GM18867 (cell line): Measurements from ENCODE around the gene WDR1.

Source experiments
- ATAC-seq: cut with Tn5 transposase; IDR thresholded peaks from one replicate; pipeline ENCODE4 v1.9.1; 2021; ENCODE audit warnings: mild to moderate bottlenecking, moderate library complexity; ENCODE audit not compliant: unreplicated experiment

The WDR1 gene

DNA sequence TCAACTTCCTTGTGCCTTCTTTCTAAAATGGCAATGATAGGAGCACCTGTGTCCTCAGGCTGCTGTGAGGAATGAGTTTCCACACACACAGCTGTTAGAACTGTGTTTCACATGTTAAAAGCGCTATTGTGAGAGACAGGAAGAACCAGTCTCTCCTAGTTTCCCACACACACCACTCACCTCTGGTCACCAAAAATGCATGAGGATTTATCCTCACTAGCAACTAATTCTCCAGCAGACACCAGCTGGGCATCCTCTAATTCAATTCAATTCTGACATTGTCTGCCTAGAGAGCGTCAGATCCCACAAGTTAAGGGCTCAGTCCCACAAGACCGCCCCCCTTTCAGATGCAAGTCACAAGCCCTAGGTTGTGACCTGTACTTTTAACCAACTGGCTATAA, 66.3 kb downstream of the WDR1 start:
- no peak for ATAC-seq

DNA sequence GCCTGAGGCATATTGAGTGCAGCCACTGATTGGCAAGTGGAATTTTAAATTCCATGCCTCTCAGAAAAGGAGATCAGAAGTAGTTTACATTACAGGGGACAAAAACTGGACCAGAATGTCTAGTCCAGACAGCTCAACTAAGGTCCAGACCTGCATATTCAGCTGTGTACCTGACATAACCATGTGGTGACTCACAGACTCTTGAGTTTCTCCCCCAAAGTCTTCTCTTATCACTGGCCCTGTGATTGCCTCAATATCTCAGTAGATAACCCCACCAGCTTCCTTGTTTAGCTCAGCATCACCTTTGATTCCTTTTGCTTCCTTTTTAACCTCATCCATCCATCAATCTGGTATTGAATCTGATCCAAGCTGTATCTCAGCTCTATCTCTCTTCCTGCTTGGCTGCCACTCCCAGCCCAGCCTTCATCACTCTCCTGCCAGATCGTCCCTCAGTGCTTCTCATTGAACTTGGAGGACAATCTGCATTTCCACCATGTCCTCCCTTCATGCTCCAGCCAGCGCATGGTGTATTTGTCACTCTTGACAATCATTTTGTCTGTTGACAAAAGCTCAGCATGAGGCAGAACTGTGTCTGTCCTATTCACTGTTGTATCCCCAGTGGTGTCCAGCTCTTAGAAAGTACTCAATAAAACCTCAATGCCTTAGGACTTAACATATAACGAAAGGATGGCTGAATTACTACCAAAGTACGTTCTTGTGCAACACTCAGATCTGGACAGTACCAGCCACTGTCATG, 67.5 kb downstream of the WDR1 start:
- no peak for ATAC-seq

DNA sequence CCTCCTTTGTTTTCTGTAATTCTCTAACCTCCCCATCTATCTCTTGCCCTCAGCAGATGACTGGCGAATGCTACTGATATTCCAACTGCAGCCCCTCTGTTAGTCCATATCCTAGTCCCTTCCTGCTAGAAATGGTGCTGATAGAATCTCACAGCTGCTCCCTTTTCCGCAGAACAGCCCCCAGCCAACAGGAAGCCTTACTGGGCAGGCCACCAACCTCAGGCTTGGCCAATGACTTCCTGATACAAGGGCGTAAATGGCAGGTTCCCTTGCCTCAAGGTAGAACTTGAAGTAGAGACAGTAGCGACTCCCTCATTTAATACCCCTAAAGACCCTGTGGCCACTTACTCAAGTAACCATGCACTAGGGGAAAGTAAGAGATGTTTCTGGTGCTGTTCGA, 68.6 kb downstream of the WDR1 start:
- ATAC-seq = no peak

DNA sequence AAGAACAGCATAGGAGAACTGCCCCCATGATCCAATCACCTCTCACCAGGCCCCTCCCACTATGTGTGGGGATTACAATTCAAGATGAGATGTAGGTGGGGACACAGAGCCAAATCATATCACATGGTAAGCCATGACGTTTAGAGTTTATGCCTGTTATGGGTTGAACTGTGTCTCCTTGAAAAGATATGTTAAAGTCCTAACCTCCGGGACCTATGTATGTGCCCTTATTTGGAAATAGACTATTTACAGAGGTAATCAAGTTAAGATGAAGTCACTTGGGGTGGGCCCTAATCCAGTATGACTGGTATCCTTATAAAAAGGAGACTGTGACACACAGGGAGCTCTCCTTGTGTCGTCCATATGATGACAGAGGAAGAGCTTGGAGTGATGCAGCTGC, 70.1 kb downstream of the WDR1 start:
- ATAC-seq = no peak

DNA sequence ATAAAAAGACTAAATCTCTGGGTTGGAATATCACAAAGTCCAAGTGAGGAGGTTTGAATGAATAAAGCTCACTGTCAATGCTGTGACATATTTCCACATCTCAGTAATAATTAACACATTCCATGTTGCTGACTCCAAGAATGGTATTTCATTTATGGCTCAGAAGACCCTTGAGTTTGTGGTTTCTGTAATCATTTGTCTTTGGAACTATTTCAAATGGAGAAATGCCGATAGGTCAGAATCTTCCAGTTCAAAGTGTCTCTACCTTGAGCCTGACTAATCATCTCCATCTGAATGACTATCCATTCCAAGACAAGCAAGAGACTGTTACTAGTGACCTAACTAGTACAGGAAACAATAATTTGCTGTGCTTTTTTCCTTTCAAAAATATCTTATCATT, 71.1 kb downstream of the WDR1 start:
- ATAC-seq = no peak

DNA sequence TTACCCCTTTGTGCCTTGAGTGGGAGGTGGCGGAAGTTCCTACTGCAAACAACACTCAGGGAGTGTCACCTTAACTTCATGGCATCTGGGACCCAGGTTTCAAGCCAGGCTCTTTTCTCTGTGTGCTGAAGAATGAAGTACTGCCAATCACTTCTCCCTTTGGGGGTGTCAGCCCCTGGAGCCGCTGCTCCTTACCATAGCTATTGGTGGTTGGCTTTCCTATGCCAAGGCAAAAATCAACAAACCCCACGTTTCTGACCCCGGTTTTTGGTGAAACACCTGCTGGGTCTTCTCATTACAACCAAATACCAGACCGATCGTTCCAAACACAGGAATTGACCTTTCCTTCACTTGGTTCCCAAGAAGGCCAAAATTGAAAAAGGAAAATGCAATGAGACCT, 75.6 kb downstream of the WDR1 start:
- ATAC-seq = no peak

DNA sequence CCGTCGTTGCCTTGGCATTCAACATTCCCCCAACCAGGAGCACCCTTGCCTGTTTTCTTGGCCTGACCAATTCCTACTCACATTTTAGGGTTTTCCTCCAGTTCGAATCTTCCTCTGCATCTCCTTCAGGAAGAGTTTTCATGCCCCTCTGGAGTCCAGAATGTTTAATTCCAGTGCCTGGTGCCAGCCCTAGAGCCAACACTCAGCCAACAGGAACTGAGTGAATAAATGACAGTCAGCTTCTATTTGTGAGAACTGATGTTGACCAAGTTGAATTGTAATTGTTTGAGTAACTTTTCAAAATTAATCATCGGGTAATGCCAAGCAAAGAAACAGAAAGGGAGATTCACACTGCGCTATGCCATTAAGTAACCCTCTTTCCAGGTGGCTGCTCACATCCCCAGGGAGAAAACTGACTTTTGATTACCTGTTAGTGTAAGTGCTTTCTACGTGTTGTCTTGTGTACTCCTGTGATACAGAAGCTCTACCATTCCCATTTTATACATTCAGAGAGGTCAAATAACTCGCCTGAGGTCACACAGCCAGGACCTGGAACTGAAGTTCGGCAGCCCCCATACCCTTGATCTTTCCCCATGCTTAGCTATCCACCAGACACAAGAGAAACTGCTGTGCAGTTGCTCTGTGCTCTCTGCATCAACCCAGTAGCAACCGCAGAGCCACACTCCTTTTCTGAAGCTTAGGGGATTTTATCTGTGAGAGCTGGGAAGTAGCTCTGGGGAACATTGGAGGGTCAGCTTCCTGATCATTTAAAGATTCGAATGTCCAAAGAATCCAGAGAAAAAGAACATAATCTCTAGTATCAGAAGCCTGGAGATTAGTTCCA, 76.3 kb downstream of the WDR1 start:
- no peak for ATAC-seq

DNA sequence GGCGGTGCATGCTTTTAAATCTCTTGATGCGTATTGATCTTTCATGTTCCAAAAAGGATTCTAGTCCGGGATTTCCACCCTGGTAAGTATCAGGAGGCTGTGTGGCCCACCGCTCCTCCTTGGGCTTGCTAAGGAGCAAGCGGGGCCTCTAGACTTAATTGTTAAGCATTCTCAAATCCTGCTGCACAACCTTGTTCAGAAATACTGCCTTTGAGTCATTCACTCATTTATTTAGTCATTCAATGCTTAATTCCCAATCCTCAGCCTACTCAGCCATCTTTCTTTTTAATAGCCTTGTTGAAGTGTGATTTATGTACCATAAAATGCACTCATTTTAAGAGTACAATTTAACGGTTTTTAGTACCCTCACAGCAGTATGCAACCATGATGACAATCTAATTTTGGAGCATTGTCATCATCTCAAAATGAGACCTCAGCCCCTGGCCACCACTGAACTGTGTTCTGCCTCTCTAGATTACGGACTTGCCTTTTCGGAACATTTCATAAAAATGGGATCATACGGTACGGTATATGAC, 79.7 kb downstream of the WDR1 start:
- no peak for ATAC-seq

DNA sequence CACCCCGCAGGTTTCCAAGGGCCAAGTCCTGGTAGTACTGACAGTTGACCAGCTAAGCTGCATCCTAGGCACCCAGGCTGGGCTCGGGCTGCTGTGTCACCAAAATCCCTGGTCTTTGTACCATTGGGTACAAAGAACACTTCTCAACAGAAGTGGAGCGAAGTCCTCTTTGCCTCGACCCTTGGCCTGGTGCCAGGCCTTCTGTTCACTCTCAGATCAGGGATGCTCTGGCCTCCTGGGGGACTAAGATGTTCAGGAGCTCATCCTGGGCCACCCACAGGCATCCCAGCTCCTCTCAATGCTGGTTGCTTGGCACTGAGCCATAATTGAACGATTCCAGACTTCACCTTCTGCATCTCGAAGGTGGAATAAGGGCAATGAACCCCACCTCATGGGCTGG, 81.5 kb downstream of the WDR1 start:
- ATAC-seq = no peak

DNA sequence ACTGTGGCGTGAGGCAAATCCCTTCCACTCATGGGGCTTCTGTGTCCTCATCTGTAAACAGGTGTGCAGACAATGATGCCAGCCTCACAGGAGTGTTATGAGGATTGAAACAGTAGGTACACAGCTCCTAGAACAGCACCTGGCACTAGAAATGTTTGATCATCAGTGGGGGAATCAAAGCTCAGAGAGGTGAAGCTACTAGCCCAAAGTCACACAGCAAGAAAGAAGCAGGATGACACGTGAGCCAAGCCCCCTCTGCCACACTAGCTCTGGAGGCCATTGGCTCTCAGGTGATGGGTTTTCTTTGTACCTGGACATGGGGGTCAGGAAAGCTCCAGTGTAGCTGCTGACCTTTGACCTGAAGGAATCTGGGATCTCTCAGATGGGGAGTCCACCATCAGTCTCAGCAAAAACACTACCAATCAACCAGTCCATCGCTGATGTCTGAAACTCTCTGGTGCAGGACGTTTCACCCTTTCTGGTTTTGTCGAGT, 81.9 kb downstream of the WDR1 start:
- no peak for ATAC-seq

DNA sequence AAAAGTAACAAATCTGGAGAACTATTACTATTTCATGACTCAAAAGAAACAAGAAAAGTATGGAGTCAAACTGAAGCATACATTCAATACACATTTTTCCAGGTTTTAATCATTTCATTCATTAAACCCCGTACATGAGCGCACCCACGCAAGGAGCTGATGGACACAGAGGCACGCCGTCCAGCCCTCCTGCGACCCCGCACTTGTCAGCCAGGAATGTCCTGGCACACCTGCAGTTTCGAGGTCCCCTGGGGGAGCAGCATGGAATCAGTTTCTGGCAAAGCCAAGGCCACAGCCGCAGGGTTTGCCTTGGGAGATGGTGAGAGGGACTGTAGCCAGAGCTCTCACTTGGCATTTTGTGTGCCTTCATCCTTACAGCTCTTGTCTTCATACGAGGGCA, 82.5 kb downstream of the WDR1 start:
- no peak for ATAC-seq

DNA sequence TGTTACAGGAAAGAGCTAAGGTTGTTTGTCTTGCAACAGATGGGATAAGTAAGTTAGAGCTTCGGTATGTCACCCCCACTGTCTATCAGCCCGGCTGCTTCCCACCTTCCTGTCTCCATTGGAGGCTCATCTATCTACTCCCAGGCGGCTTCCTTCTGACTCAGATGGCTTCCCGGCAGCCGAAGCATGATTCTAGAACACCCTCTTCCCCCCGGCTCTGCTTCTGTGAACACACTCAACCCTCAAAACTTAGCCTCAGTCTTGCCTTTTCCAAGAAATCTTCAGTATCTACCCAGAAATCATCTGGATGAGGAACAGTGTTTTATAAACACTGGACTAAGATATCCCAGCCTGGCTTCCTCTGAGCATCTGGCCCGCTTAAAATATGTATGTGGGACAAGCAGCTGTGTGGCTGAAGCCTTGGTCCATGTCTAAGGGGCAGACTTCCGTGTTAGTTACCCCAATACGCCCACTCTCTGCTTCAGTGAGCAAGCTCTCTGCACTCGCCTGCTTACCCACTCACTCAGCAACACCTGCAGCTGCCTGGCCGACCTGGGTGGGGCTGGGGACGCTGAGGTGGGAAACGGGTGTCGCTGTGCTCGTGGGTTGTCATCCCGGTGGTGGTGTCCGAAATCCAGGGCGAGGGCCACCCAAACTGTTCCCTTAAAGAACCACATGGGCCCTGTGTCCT, 83.3 kb downstream of the WDR1 start:
- peak; percentile 69 for ATAC-seq

DNA sequence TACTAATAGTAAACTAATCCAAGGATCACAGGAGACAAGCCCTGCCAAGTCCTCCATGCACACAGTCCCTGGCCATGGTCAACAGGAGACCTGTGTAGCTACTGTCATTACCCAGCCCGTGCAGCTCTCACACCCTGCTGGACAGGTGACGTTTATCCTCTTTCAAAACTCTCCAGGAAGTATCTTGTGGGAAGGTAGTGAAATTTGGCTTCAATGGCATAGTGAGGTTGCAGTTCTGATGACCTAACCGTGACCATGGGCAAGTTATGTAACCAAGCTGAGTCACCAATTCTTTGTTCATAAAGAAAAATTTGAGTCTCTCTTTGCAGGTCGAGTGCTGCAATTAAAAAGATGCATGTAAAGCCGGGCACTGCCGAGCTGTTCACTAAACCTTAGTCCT, 84.0 kb downstream of the WDR1 start:
- ATAC-seq = no peak

DNA sequence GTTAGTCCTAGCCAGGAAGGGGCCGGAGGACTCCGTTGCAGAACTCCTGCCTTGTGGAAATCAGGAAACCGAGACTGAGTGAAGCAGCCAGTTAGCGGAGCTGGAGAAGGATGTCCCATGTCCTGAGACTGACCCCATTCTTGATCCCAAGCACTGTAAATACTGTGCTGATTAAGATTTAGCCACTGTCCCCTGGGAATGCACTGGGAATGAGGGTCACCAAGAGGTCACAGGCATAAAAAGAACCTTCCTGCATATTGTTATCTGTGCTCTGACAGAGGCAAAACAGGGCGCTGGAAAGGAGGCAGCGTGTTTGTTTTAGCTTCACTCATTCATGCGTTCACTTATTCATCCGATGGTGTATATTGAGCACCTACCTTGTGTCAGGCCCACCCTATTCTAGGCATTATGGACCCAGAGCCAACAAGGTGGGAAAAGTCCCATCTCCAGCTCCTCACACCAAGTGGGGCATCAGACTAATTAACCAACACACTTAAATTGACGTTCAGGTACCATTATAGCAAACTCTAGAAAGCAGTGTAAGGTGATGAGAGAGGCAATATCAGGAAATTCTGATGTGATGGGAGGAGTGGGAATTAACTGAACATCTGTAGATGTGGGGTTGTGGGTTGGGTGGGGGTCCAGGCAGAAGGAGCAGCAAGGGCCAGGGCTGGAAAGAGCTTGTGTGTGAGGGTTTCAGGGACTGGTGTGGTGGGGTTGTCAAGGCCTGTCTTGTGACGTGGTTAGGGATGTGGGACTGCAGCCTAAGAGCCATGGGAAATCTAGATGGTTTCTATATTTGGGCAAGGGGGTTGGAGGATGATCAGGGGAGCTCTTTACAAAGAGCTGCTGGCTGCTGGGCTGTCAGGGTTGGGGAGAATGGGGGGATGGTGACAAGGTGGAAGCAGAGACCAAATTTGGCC, 84.7 kb downstream of the WDR1 start:
- no peak for ATAC-seq

DNA sequence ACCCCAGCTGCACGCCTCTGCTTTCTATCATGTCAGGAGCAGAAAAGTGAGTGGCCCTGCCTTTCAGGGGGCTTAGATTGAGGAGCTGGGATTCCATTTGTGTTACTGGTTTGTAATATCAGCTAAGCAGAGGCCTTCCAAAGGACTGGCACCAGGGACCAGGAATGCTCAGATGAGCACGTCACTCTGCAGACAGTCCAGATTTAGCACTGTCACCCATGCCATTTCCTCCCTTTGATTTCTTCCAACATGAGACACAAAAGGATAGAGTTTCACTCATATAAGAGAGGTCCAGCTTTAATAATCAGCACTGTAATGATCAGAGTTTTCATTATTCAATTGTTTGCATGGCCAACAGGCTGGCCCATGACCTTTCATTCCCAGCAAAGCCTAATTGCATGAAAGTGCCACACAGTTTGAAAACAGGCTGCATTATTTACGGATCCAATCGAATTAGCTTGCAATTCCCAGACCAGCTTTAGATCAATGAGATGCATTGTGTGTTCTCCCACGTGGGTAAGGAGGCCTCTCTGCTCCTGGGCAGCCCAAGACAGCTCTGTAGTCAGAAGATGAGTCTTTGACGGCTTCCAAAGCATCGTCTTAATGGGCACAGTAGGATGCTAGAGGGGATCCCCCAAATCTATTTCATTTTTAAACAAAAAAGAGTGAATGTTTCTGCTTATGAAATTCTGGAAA, 85.5 kb downstream of the WDR1 start:
- ATAC-seq = no peak

DNA sequence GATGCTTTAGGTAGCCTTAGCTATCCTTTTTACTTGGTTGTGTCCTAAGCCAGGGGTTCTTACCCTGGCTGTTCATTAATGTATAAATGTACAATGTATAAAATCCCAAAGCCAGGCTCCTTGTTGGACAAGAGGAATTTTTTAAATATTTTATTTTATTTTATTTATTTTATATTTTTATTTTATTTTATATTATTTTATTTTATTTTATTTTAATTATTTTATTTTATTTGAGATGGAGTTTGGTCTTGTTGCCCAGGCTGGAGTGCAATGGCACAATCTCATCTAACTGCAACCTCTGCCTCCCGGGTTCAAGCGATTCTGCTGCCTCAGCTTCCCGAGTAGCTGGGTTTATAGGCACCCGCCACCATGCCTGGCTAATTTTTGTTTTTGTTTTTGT, 87.2 kb downstream of the WDR1 start:
- no peak for ATAC-seq

DNA sequence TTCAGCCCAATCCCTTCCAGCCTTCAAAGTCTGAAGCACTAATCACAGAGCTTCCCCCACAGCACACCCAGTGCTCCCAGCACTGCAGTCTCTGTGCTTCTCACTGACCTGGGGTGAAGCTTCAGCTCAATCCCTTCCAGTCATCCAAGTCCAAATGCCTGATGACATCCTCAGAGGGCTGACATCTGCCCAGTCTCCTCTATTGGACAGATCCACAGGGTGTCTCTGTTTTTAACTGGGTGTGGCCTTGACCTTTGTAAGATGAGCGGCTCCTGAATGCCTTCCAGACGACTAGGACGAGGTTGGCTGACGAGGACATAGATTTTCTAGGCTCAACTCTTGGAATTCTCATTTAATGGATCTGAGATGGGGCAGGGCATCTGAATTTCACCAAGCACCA, 87.7 kb downstream of the WDR1 start:
- no peak for ATAC-seq

DNA sequence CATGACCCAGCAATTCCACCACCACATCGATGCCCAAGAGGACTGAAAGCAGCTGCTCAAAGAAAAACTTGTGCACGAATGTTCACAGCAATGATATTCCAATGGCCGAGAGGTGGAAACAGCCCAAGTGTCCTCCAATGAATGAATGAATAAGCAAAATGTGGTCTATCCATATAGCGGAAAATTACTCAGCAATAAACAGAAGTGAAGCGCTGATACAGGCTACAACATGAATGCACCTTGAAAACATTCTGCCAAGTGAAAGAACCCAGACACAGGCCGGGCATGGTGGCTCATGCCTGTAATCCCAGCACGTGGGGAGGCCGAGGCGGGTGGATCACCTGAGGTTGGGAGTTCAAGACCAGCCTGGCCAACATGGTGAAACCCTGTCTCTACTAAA, 90.1 kb downstream of the WDR1 start:
- no peak for ATAC-seq

DNA sequence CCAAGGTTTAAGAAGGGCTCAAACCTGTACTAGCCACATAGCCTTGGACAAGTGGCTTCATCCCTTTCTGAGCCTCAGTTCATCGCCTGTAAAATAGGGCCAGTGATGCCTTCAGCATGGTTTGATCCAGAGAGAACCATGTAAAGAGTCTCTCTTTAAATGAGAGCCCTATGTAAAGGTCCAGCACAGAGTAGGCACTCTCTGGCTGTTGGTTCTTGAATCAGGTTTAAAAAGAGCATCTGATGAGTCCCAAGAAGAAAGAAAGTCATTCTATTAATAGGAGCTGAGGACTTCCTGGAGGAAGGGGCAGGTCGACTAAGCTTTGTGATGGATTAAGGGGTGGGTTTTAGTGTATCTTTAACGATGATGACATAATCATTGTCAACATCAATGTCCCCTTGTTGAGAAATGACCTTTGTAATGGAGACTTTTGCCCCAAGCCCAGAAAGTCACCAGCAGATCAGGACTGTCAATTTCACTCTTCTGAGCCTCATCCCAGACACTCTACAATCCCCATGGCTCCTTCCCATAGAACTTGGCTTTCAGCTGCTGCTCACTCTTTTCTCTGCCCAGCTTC, 91.3 kb downstream of the WDR1 start:
- no peak for ATAC-seq
